Measurements from ENCODE around the gene TMEM119.

DNA sequence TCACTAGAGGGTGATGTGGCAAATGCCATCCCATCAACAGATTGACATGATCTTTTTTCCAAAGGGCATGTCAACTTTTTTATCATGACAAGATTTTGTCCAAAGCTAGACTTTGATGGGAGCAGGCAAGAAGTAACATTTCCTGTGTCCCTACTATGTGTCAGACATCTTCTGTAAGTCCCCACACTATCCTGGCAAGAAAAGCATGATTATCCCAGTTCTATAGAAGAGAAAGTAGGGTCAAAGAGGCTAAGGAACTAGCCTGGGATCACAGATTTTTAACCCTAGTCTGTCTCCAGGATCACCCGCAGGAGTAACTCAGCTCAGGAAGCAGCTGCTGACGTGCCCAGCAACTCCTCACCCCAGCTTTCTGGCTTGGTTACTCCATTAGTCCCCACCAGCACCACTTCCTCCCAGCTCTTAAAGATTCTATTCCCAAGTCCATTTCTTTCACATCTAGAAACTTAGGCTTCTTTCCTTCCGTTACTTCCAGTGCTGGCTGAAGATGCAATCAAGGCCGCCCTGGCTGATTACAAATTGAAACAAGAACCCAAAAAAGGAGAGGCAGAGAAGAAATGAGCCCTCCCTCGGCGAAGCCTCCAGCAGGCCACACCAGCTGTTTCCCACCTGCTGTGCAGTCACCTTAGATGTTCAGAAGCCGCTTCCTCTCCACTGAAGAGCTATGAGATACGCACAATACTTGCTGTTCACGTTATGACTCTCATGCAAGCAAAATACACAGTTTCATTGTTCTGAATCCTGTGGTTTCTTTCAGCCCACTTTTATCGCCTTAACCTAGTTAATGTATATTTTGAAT lies 29.3 kb downstream of the TMEM119 start:
- TF ChIP-seq, protein P1, sequence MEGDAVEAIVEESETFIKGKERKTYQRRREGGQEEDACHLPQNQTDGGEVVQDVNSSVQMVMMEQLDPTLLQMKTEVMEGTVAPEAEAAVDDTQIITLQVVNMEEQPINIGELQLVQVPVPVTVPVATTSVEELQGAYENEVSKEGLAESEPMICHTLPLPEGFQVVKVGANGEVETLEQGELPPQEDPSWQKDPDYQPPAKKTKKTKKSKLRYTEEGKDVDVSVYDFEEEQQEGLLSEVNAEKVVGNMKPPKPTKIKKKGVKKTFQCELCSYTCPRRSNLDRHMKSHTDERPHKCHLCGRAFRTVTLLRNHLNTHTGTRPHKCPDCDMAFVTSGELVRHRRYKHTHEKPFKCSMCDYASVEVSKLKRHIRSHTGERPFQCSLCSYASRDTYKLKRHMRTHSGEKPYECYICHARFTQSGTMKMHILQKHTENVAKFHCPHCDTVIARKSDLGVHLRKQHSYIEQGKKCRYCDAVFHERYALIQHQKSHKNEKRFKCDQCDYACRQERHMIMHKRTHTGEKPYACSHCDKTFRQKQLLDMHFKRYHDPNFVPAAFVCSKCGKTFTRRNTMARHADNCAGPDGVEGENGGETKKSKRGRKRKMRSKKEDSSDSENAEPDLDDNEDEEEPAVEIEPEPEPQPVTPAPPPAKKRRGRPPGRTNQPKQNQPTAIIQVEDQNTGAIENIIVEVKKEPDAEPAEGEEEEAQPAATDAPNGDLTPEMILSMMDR (conservative IDR thresholded peaks at IDR 0.05; ENCODE audit: low read depth, low read length) = no peak
- no peak for TF ChIP-seq EZH2 (IDR thresholded peaks at IDR 0.05; ENCODE audit: borderline replicate concordance, low read depth, low read length, poor library complexity, severe bottlenecking)
